ENCODE data around the gene FCGR3B. TPM values are rescaled to one million over a fixed set of nuclear protein-coding genes. Genes with fewer than 3 reads are reported as not detected.
"Not testable (repeated sequence)": the region's sequence is repeated elsewhere in the genome, so short reads cannot be mapped to it uniquely, and the experiment has no call there.

Gene FCGR3B
- polyA plus RNA-seq, 3 donors, result 0.53 to 7.5 (median 1.3) TPM

GRCh38 chr1:161624605-161625004, 6.4 kb downstream of the FCGR3B start:
- H3K27ac ChIP-seq (ENCODE audit: low read depth in 1 of 2, low read length in 2 of 2); H4K20me1 ChIP-seq (ENCODE audit: insufficient read depth, low read length); H3K79me2 ChIP-seq (ENCODE audit: insufficient read depth, low read length); H3K9me3 ChIP-seq (replicated peaks in 1 of 2; ENCODE audit: control insufficient read depth in 1 of 2, insufficient read depth in 1 of 2, low read length in 2 of 2); DNase-seq; H3K4me3 ChIP-seq (replicated peaks in 1 of 3; ENCODE audit: low read depth in 2 of 3, low read length in 3 of 3); H2AFZ ChIP-seq (ENCODE audit: insufficient read depth, low read depth, low read length, poor library complexity, severe bottlenecking); H3K27ac Mint-ChIP-seq; H3K36me3 Mint-ChIP-seq; intact Hi-C loops (cut with micrococcal nuclease); H3K9ac ChIP-seq (ENCODE audit: insufficient read depth, low read length, poor library complexity, severe bottlenecking); H3K4me2 ChIP-seq (replicated peaks; ENCODE audit: extremely low read depth, low read length, poor library complexity, severe bottlenecking); H3K36me3 ChIP-seq (replicated peaks in 1 of 2; ENCODE audit: control insufficient read depth in 1 of 2, insufficient read depth in 2 of 2, low read length in 2 of 2): not testable (repeated sequence)
- Histone ChIP-seq H3K27me3 (ENCODE audit: control insufficient read depth in 2 of 2, insufficient read depth in 2 of 2, low read length in 2 of 2) (peaks cover 27 to 44% of the 10 kb centered on the region in 2 donors), H3K4me1 (ENCODE audit: control insufficient read depth in 1 of 2, insufficient read depth in 2 of 2, low read length in 2 of 2) (peaks cover 20 to 37% of the 10 kb centered on the region in 2 donors)
- peaks cover 29% of the 10 kb centered on the region for H3K4me1 Mint-ChIP-seq
- WGBS (ENCODE audit: insufficient coverage), result no CpG with 5 or more reads among the region's 1 CpG
- H3K4me3 Mint-ChIP-seq, result peak overlapping the region in 1 of 2 donors; percentile 59
- H3K27me3 Mint-ChIP-seq (ENCODE audit: low read depth in 3 of 3), result peaks cover 27 to 49% (median 45%) of the 10 kb centered on the region in 3 donors
- peaks cover 0 to 17% (median 16%) of the 10 kb centered on the region in 7 donors for H3K9me3 Mint-ChIP-seq

- H3K27ac Mint-ChIP-seq; H3K4me3 ChIP-seq (replicated peaks in 1 of 3; ENCODE audit: low read depth in 2 of 3, low read length in 3 of 3); H3K36me3 ChIP-seq (replicated peaks in 1 of 2; ENCODE audit: control insufficient read depth in 1 of 2, insufficient read depth in 2 of 2, low read length in 2 of 2); H3K9ac ChIP-seq (ENCODE audit: insufficient read depth, low read length, poor library complexity, severe bottlenecking); H3K4me2 ChIP-seq (replicated peaks; ENCODE audit: extremely low read depth, low read length, poor library complexity, severe bottlenecking); H4K20me1 ChIP-seq (ENCODE audit: insufficient read depth, low read length); H3K27ac ChIP-seq (ENCODE audit: low read depth in 1 of 2, low read length in 2 of 2); DNase-seq; H3K36me3 Mint-ChIP-seq; intact Hi-C loops (cut with micrococcal nuclease); H3K79me2 ChIP-seq (ENCODE audit: insufficient read depth, low read length); H2AFZ ChIP-seq (ENCODE audit: insufficient read depth, low read depth, low read length, poor library complexity, severe bottlenecking): not testable (repeated sequence)
- H3K27me3 ChIP-seq (ENCODE audit: control insufficient read depth in 2 of 2, insufficient read depth in 2 of 2, low read length in 2 of 2), result peaks cover 27 to 44% of the 10 kb centered on the region in 2 donors
- H3K4me1 ChIP-seq (ENCODE audit: control insufficient read depth in 1 of 2, insufficient read depth in 2 of 2, low read length in 2 of 2), result peaks cover 20 to 37% of the 10 kb centered on the region in 2 donors
- Mint-ChIP-seq H3K4me3 (peak overlapping the region in 1 of 2 donors; percentile 52), H3K27me3 (ENCODE audit: low read depth in 3 of 3) (peaks cover 29 to 54% (median 46%) of the 10 kb centered on the region in 3 donors), H3K9me3 (peaks cover 3 to 26% (median 23%) of the 10 kb centered on the region in 7 donors), H3K4me1 (peaks cover 29% of the 10 kb centered on the region)
- H3K9me3 ChIP-seq (replicated peaks in 1 of 2; ENCODE audit: control insufficient read depth in 1 of 2, insufficient read depth in 1 of 2, low read length in 2 of 2), result peaks cover 4 to 10% of the 10 kb centered on the region in 2 donors
- no CpG with 5 or more reads among the region's 6 CpGs for WGBS (ENCODE audit: insufficient coverage)
Observed at GRCh38 chr1:161623401-161624051, 7.5 kb downstream of the FCGR3B start.

GRCh38 chr1:161622054-161622453, 8.9 kb downstream of the FCGR3B start:
- H3K79me2 ChIP-seq (ENCODE audit: insufficient read depth, low read length); H3K9ac ChIP-seq (ENCODE audit: insufficient read depth, low read length, poor library complexity, severe bottlenecking); H4K20me1 ChIP-seq (ENCODE audit: insufficient read depth, low read length); H2AFZ ChIP-seq (ENCODE audit: insufficient read depth, low read depth, low read length, poor library complexity, severe bottlenecking); H3K36me3 ChIP-seq (replicated peaks in 1 of 2; ENCODE audit: control insufficient read depth in 1 of 2, insufficient read depth in 2 of 2, low read length in 2 of 2); intact Hi-C loops (cut with micrococcal nuclease); H3K36me3 Mint-ChIP-seq; H3K27ac ChIP-seq (ENCODE audit: low read depth in 1 of 2, low read length in 2 of 2): not testable (repeated sequence)
- Histone ChIP-seq H3K4me3 (replicated peaks in 1 of 3; ENCODE audit: low read depth in 2 of 3, low read length in 3 of 3) (peak overlapping the region in 1 of 3 experiments; percentile 64), H3K9me3 (replicated peaks in 1 of 2; ENCODE audit: control insufficient read depth in 1 of 2, insufficient read depth in 1 of 2, low read length in 2 of 2) (peaks cover 4 to 10% of the 10 kb centered on the region in 2 donors), H3K4me2 (replicated peaks; ENCODE audit: extremely low read depth, low read length, poor library complexity, severe bottlenecking) (peak overlapping the region; percentile 70), H3K27me3 (ENCODE audit: control insufficient read depth in 2 of 2, insufficient read depth in 2 of 2, low read length in 2 of 2) (peaks cover 27 to 44% of the 10 kb centered on the region in 2 donors), H3K4me1 (ENCODE audit: control insufficient read depth in 1 of 2, insufficient read depth in 2 of 2, low read length in 2 of 2) (peaks cover 20 to 30% of the 10 kb centered on the region in 2 donors)
- 30% methylated on average over 2 of the region's 8 CpGs for WGBS (ENCODE audit: insufficient coverage)
- peak overlapping the region in 1 of 7 donors; percentile 44 for H3K27ac Mint-ChIP-seq
- H3K4me1 Mint-ChIP-seq, result peaks cover 28% of the 10 kb centered on the region
- H3K9me3 Mint-ChIP-seq, result peaks cover 3 to 33% (median 29%) of the 10 kb centered on the region in 7 donors
- H3K4me3 Mint-ChIP-seq, result peak overlapping the region; percentile 84 to 94
- peak; percentile 9 to 53 (median 47) for DNase-seq
- peaks cover 29 to 56% (median 50%) of the 10 kb centered on the region in 3 donors for H3K27me3 Mint-ChIP-seq (ENCODE audit: low read depth in 3 of 3)

GRCh38 chr1:161621181-161622000, 9.6 kb downstream of the FCGR3B start:
- H3K36me3 Mint-ChIP-seq; H3K79me2 ChIP-seq (ENCODE audit: insufficient read depth, low read length); H3K27ac ChIP-seq (ENCODE audit: low read depth in 1 of 2, low read length in 2 of 2); intact Hi-C loops (cut with micrococcal nuclease); H3K9ac ChIP-seq (ENCODE audit: insufficient read depth, low read length, poor library complexity, severe bottlenecking); H3K36me3 ChIP-seq (replicated peaks in 1 of 2; ENCODE audit: control insufficient read depth in 1 of 2, insufficient read depth in 2 of 2, low read length in 2 of 2); H2AFZ ChIP-seq (ENCODE audit: insufficient read depth, low read depth, low read length, poor library complexity, severe bottlenecking); H4K20me1 ChIP-seq (ENCODE audit: insufficient read depth, low read length): not testable (repeated sequence)
- H3K27ac Mint-ChIP-seq, result peak overlapping the region in 3 of 7 donors; percentile 20 to 90 (median 86)
- H3K27me3 Mint-ChIP-seq (ENCODE audit: low read depth in 3 of 3), result peaks cover 29 to 63% (median 49%) of the 10 kb centered on the region in 3 donors
- peaks cover 3 to 34% (median 30%) of the 10 kb centered on the region in 7 donors for H3K9me3 Mint-ChIP-seq
- H3K27me3 ChIP-seq (ENCODE audit: control insufficient read depth in 2 of 2, insufficient read depth in 2 of 2, low read length in 2 of 2), result peaks cover 27 to 44% of the 10 kb centered on the region in 2 donors
- peaks cover 14 to 23% of the 10 kb centered on the region in 2 donors for H3K4me1 ChIP-seq (ENCODE audit: control insufficient read depth in 1 of 2, insufficient read depth in 2 of 2, low read length in 2 of 2)
- peak overlapping the region; percentile 70 for H3K4me2 ChIP-seq (replicated peaks; ENCODE audit: extremely low read depth, low read length, poor library complexity, severe bottlenecking)
- under 1% methylated on average over 32 of the region's 41 CpGs for WGBS (ENCODE audit: insufficient coverage)
- H3K4me3 Mint-ChIP-seq, result peak overlapping the region; percentile 84 to 94
- DNase-seq, result peak; percentile 42 to 62 (median 48)
- H3K4me3 ChIP-seq (replicated peaks in 1 of 3; ENCODE audit: low read depth in 2 of 3, low read length in 3 of 3), result peak overlapping the region in 2 of 3 experiments; percentile 15 to 64
- H3K9me3 ChIP-seq (replicated peaks in 1 of 2; ENCODE audit: control insufficient read depth in 1 of 2, insufficient read depth in 1 of 2, low read length in 2 of 2), result peaks cover 4 to 10% of the 10 kb centered on the region in 2 donors
- H3K4me1 Mint-ChIP-seq, result peaks cover 21% of the 10 kb centered on the region

Data from CD14-positive monocyte (primary cell).